HG03571 (cell line): ENCODE data around the gene GRHL3.
"Not testable (repeated sequence)": the region's sequence is repeated elsewhere in the genome, so short reads cannot be mapped to it uniquely, and the experiment has no call there.

Source experiments
- ATAC-seq: cut with Tn5 transposase; IDR thresholded peaks from one replicate; pipeline ENCODE4 v1.9.1; 2021; ENCODE audit not compliant: unreplicated experiment

GRHL3 gene

DNA sequence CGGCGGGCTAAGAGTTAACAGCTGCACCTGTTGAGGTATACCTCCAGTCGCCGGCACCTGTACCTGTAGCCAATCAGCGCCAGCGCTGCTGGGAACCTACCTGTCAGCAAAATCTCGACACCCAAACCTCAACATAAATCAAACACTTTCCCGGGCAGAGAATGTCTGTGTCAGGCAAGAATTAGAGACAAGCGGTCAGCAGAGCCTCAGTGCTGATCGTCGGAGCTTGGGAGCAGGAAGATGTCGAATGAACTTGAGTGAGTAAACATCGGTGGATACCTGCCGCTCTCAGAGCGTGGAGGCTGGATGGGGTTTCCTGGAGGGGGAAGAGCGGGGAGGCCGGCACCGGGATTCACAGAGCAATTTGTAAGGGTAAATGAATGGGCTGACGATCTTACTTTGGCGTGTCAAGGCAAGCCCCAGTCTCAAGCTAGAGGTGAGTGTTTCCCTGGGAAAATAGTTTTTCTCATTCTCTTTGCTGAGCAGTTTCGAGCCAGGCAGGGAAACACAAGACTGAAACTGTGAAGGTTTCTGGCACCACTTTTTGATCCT is at the start of gene GRHL3:
GRHL3 (plus strand) TSS at position 46 of the 552 bp plus-strand sequence; CDS start at position 241, 195 bp downstream.
- no peak for ATAC-seq

GRCh38 chr1:24274203-24275103 is 44.7 kb upstream of the GRHL3 start:
- ATAC-seq: not testable (repeated sequence)

DNA sequence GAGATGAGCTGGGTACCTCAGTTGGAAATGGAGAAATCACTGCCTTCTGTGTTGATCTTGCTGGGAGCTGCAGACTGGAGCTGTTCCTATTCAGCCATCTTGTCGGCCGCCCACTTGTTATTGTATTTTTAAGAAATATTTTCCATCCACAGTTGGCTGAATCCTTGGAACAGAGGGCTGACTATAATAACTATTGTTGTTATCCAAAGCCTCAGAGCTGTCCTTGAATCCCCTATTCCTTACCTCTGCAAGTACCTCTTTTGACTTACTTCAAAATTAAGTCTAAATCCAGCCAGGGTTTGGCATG is 44.1 kb upstream of the GRHL3 start:
- no peak for ATAC-seq

- no peak for ATAC-seq
Measured at GRCh38 chr1:24275510-24275909, 43.6 kb upstream of the GRHL3 start.

DNA sequence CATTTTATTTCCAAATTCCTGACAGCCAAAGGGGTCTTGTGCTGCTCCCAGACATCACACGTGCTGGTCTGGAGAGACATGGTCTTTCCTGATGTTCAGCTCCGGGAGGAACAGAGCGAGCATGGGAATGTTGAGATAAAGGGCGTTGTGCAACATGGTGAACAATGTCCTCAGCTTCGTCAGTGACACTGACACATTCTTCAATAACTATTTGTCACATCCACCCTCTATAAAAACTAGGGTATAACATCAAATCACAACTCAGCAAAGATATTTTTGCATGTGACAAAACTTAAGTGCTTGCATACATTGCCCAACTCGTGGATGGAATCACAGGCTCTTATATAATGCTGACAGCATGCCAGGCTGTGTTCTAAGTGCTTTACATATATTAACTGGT is 42.4 kb upstream of the GRHL3 start:
- no peak for ATAC-seq

DNA sequence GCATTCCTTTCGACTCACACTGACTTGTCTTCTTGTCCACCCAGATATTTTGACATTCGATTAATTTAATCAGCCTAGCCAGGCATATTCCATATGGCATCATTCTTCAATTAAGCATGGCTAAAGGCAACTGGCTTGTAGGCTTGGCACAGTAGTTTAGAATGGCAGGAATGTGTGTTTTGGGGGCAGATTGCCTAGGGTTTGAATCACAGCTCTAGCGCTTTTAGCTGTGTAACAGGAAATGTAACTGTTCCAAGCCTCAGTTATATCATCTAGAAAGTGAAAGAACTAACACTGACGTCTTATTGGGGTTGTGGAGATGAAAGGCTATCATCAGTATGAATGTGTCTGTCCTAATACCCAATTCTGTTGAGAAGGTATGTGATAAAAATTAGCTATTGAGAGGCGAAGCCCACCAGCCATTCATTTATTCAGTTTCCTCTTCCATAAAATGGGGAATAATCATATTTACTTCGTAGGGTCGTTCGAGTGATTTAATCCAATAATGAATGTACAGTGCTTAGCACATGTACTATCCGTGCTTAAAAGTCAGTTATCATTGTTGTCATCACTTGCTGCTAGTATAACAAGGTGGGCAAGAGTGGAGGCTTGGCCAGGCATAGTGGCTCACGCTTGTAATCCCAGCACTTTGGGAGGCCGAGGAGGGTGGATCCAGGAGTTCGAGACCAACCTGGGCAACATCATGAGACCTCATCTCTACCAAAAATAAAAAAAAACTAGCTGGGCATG is 41.6 kb upstream of the GRHL3 start:
- ATAC-seq: no peak

GRCh38 chr1:24278726-24279125 is 40.4 kb upstream of the GRHL3 start:
- ATAC-seq: no peak

- no peak for ATAC-seq
Measured at GRCh38 chr1:24279590-24280232, 39.4 kb upstream of the GRHL3 start.

DNA sequence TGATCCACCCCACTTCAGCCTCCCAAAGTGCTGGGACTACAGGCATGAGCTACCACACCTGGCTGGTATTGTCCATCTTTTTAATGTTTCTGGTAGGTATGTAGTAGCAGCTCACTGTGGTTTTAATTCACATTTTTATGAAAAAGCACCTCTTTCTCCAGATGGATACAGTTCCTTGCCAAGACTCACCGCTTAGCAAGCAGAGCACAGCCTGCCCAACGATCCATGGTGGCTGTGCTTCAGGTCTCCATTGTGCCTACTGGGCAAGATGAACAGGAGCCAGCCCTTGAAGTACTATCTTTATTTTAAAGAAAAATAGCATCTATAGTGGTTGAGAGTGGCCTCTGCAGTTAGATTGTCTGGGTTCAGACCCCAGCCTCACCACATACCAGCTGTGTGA is 37.6 kb upstream of the GRHL3 start:
- ATAC-seq: no peak

- ATAC-seq: no peak
Measured at GRCh38 chr1:24282491-24282890, 36.7 kb upstream of the GRHL3 start.

DNA sequence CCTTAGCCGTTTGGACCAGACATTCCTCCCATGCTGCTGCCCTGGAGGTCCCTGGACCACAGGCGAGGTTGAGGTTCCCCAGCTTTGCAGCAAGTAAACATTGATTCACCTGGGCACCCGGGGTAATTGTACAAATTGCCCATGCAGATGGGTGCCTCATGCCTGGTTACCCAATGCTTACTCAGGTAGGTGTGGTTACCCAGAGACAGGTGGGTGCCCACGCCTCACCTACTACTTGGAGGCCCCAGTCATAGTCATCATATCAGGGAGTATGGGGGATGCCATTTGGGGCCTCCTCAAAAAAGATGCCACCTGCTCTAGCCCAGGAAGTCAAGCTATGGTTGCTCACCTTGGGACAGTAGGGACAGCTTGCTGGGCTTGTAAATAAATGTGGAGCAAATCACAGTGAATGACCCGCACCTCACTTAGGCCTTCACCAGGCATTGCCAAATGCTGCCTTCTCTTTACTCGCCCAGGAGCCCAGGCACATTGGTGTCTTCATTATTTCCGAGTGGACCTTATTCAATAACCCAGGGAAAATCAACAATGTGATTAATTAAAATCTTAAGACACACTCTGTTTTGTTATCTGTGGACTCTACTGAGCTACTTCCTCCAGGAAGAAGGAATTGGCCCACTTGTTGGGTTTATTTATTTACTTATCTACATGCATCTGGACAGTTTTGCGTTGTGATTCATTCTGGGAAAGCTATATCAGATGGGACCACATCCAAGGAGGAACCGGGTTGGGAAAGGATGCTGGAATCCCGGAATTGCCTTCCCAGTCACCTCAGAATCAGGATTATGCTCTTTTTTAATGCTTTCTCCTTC is 35.6 kb upstream of the GRHL3 start:
- no peak for ATAC-seq

DNA sequence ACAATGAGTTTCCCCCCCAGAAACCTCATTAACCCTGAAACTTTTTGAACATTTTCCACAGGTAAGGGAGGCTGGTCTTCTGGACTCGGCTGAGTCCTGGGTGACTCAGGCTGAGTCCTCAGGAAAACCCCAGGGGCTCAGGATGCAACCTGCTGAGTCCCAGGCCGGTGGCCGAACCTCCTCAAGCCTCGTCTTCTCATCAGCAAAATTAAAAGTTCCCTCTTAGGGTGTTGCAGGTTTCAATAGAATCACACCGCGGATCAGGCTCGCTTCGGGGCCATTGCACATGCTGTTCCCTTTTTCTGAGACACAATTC is 35.0 kb upstream of the GRHL3 start:
- no peak for ATAC-seq

DNA sequence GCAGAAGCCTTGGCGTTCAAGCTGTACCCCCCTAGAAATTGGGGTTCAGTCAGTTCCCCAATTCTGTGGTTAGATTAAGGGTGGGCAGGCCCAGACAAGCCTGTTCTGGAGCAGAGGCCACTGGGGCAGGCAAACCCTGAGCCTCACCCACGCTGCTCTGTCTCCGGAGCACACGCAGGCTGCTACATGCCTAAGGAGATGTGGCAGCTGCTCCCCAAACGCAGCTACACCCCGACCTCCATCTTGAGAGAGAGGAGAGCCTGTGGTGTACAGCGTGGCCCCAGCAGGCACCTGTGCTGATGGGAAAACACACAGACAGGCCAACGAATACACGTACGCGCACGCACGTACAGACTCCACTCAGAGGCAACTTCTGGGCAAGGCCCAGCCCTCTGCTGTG is 33.9 kb upstream of the GRHL3 start:
- no peak for ATAC-seq

GRCh38 chr1:24286246-24287010 is 32.7 kb upstream of the GRHL3 start:
- ATAC-seq: no peak

GRCh38 chr1:24287779-24288178 is 31.4 kb upstream of the GRHL3 start:
- ATAC-seq: not testable (repeated sequence)

DNA sequence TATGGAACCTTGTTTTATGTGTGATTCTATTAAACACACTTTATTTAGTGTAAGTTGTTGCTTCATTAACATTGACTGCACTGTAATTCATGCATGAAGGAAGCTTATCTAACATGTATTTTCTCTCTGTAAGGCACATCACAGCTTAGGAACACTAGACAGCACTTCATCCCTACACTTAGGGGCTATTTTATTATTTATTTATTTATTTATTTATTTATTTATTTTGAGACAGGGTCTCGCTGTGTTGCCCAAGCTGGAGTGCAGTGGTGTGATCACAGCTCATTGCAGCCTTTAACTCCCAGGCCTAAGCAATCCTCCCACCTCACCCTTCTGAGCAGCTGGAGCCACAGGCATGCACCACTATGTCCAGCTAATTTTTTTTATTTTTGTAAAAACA is 30.7 kb upstream of the GRHL3 start:
- ATAC-seq: no peak

GRCh38 chr1:24289937-24290595 is 29.1 kb upstream of the GRHL3 start:
- no peak for ATAC-seq

DNA sequence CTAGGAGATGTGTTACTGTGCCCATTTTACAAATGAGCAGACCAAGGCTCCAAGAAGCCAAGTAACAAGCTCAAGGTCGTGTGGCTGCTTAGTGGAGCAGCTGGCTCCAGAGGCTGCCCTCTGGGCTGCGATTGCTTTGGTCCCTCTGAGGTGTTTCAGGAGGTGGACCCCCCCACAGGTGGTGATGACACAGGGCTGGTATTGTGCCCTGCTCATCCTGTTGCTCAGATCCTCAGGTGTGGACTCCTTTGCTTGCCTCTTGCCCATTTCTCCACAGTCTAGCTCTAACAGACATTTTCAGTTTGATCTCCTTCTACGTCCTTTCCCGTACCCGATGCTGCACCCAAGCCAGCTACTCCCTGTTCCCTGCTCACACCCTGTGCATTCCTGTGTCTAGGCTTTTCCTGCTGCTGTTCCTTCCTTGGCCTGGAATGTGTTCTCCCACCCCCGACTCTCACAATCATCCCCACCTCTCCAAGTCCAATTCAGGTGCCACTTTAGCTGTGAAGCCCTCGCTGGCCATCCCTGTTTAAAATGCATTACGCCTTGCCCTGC is 28.1 kb upstream of the GRHL3 start:
- ATAC-seq: no peak

- no peak for ATAC-seq
Measured at GRCh38 chr1:24292103-24292502, 27.1 kb upstream of the GRHL3 start.
